NCI-H2171 treated with DMSO at 0.1 percent for 48 hours (cell line): ENCODE measurements around the gene CHMP6.
A peak's percentile ranks its signal among the peaks of the same experiment; 100 is the strongest.

ENCODE experiments used
- DNase-seq: peaks from one replicate; lab custom pipeline; 2025; lab: John Stamatoyannopoulos, UW

Gene CHMP6

DNA sequence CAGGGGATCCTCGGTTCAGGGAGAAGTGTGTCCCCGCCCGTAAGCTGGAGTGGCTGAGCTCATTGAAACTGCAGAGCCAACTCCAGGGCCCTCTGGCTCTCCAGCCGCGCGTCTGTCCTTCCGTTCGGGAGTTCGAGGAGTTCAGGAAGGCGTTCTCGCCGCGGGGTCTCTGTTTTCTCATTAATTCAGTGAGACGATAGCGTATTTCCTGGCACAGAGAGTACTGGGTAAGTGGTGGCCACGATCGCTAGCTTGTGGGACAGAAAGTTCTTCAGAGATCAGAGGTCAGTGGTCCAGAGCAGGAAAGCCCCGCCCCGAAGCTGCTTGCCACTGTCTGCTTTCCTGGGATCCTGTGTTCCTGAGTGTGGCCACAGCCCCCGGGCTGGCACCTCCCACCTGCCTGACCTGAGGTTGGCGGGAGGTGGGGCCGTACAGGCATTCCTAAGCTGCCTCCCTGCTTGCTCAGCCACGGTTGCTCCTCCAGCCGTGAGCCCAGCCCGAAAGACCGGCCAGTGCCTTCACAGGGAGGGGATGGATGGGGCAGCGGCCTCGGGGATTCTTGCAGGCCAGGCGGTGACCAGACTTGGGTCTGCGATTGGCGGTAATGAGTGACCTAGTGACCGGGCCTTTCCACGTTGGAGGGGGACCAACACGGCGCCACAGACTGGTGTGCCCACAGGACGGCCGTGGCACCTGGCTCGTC, 52.2 kb downstream of the CHMP6 start:
- DNase-seq: no peak

DNA sequence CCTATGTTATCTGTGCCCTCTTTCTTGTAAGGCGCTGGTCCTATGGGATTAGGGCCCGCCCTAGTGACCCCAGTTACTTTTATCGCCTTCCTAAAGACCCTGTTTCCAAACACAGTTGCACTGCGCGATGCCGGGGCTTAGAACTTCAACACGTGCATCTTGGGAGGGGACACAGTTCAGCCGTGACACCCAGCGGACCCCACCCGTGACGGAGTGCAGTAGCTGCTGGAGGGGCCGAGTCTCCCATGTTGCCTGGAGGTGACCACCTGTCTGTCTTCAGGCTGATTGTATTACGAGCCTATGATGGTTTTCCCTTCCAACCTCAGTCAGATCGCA, 52.8 kb downstream of the CHMP6 start:
- no peak for DNase-seq

DNA sequence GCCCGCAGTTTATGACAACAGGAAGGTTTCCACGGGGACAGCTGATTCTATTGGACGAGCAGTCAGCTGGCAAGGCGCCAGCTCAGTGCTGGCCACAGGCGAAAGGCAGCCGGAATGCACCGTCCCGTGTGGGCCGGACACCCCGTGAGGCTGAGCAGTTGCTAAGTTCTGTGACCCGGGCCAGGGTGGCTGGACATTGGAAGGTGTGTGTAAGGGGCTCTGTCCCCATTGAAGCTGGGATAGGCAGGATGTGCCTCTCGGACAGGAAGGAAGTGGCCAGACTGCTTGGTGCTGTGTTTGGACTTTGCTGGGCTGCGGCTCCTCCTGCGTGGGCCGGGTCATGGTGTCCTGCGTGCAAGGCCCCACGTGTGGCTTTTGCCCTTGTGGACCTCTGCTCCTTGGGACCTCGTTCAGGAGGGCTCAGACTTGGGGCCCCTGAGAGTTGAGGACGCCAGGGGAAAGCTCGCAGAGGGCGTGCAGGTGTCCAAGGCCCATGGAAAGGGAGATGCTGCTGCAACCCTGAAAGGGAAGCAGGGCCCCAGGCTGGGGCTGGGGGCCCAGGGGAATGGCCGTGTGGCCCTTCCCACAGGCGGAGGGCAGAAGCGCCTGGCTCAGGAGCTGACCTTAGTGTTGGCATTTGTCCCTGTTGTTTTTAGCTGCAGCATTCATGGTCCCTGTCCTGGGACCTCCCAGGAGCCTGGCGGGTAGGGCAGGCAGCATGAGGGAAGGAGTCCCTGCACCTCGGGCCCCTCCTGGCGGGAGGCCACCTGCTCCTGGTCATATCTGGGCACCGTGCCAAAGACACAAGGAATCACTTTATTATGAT, 53.3 kb downstream of the CHMP6 start:
- DNase-seq: peak; percentile 74

DNA sequence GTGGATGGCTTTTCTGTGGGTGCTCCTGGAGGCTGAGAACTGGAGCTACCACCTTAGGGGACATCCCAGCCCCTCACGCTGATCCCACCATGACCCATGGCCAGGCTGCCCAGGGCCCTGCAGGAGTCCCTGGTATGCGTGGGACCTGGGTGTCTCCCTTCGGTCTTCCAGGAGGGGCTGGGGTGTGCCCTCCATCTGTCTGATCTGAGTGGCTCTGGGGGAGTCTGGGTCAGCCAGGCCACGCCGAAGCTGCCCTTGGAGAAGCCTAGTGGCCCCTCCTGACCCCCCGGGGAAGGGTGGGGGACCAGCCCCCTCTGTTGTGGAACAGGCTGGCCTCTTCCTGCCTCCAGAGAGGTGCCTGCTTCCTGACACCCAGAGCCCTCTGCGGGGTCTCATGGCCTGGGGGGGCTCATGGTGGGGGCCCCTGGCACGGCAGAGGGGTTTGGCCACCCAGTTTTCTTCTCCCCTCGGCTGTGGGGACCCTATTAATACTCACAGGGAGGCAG, 54.0 kb downstream of the CHMP6 start:
- DNase-seq: no peak

DNA sequence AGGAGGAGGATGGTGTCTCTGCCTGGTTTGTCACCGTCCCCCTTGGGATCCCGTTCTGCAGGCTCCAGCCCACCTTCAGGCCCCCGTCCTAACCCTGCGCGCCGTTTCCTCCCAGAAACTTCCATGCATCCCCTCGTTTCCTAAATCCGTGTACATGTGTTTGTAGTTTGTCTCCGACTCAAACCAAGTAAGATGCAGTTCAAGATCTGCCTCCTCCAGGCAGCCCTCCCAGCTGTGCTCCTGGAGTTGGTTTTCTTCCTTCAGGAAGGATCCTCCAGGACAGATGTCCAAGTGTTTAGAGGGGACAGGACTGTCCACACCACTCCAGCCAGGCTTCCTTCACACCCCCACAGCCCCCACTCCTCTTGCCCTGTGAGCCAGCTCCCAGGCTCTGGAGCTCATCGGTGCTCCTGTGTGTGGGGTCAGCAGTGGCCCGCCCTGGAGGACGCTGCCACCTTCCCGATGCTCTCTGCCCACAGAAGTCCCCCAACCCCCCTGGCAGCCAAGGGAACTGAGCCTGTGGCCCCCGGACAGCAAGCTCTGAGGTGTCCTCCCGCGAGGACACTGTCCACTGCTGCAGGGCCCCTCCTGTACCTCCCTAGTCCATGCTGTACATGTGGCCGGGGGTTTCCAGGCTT, 54.6 kb downstream of the CHMP6 start:
- DNase-seq: no peak

DNA sequence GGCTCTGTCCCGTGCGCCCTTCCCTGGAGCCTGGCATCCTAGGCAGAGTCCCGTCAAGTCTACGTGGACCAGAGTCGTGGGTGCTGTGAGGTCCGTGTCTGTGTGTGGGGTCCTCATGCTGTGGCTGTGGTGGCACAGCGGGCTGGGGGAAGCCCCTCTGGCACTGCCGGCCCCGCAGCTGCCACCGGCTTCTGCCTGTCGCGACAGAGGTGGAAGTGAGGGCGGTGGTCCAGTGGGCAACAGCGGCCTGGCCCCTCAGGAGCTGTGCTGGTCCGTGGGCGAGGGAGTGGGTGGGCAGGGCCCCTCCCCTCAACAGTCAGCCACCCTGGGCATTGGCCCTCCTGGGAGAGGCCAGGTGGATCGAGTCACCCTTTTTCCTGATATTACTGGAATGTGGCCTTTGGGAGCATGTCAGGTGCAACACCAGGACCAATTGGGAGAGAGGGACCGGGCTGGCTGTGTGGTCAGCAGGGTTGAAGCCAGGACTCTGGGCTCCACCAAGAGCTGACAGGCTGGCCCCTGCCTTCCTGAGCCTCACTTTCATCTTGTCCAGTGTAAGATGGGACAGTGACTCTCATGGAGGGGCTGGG, 55.2 kb downstream of the CHMP6 start:
- DNase-seq: no peak

DNA sequence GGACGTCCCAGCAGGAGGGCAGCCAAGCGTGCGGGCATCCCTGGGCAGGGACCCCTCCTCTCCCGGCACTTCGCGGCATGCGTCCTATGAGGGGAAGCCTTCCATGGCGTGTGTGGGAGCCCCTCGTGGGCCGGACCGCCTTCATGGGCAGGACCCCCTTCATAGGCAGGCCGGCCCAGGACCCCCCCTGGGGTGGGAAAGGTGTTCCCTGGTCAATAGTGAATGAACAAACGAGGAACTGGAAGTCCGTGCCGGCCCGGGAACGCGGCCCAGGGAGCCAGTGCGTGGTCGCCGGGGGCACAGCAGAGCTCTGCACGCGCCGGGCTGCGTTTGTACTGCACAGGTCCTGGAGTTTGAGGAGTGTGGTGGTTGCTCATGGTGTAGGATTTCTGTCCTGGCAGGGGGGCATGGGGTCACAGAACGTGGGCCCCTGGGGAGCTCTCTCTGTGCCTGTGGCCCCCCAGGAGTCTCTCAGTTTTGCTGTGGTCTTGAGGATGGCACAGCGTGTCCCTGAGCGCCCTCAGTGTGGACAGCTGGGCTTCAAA, 57.3 kb downstream of the CHMP6 start:
- DNase-seq: no peak

DNA sequence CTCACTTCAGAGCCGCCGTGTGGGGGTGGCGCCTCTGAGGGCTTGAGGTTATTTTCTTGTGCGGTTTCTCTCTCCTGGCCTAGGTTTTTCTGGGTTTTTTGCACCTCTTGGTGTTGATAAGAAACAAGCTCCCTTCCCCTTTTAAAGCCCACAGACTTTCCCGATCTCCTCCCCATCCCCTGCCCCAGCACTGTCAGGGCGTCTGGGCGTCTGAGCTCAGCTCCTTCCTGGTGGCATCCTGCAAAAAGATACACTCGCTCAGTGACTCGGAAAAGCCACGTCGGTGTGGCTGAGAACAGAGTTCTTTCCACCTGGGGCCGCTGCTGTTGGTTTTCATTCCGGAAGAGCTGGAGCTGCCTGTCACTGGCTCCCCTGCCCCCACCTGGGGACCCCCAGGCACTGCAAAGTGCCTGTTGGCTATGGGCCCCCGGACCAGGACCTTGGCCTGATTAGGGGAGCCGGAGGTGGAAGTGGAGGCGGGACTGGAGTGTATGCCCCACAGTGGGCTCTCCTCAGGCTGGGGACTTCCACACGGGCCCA, 57.8 kb downstream of the CHMP6 start:
- DNase-seq: no peak
